HG03354 (cell line): Measurements from ENCODE around the gene PDE8B.
"Not testable (repeated sequence)": the region's sequence is repeated elsewhere in the genome, so short reads cannot be mapped to it uniquely, and the experiment has no call there.

ENCODE experiments used
- ATAC-seq: cut with Tn5 transposase; IDR thresholded peaks from one replicate; pipeline ENCODE4 v1.9.1; 2021; ENCODE audit warnings: mild to moderate bottlenecking; ENCODE audit not compliant: unreplicated experiment, poor library complexity, severe bottlenecking

The PDE8B gene

DNA sequence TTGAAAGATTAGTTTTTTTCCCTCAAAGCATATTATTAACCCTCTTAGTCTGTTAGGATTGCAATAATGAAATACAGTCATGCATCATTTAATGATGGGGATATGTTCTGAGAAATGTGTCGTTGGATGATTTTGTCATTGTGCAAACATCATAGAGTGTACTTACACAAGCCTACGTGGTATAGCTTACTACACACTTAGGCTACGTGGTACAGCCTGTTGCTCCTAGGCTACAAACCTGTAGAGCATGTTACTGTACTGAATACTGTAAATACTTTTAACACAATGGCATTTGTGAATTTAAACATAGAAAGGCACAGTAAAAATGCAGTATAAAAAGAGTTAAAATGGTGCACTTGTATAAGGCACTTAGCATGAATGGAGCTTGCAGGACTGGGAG lies 132.7 kb downstream of the PDE8B start:
- no peak for ATAC-seq

GRCh38 chr5:77347435-77348098 lies 137.1 kb downstream of the PDE8B start:
- ATAC-seq: no peak

DNA sequence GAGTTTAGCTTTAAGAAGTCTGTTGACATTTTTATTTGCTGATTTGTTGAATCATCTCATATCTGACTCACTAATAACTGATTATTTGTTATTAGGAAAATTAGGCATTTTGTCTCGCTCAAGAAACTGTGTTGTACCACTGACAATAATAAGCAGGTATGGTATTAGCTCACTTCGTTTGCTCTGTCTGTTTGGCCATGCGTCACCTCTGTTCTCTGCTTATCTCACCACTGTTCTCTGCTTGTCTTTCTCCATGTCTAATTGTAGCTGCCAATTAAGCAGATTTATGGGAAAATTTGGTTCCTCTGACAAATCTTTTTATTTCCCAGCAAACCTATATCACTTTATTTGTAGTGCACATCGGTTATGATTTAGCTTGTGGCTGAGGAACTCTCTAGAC lies 142.8 kb downstream of the PDE8B start:
- ATAC-seq: no peak

GRCh38 chr5:77354454-77354853 lies 144.0 kb downstream of the PDE8B start:
- ATAC-seq: no peak

GRCh38 chr5:77355080-77355479 lies 144.6 kb downstream of the PDE8B start:
- no peak for ATAC-seq

DNA sequence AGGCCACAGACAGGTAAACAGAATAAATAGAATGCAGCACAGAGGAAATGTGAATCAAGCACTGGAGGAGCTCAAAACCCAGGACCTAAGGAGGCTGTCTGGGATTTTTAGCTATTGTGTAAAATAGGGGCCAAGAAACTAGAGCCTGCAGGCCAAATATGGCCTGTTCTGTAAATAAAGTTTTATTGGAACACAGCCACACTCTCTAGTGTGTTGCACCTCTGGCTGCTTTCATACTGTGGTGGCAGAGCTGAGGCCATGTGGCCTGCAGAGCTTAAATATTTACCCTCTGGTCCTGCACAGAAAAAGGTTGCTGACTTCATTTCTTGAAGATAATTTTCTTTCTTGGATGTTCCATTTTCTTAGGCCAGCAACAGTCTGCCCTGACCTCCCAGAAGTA lies 145.3 kb downstream of the PDE8B start:
- no peak for ATAC-seq

DNA sequence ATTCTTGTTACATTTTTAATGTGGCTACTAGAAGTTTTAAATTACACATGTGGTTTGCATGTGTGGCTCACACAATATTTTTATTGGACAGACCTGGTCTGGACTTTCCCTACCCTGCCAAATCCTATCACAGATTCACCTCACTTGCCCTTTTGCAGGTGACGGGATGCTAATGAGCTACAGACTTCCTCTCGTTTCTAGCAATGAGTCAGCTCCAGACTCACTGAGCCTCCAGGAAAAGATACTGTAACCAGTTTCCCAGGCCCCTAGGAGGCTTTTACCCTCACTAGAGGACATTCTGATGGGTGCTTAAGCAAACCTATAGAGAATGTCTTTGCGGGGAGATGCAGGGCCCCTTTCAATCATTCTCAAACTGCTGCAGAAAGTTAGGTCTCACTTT lies 146.3 kb downstream of the PDE8B start:
- peak; percentile 93 for ATAC-seq

DNA sequence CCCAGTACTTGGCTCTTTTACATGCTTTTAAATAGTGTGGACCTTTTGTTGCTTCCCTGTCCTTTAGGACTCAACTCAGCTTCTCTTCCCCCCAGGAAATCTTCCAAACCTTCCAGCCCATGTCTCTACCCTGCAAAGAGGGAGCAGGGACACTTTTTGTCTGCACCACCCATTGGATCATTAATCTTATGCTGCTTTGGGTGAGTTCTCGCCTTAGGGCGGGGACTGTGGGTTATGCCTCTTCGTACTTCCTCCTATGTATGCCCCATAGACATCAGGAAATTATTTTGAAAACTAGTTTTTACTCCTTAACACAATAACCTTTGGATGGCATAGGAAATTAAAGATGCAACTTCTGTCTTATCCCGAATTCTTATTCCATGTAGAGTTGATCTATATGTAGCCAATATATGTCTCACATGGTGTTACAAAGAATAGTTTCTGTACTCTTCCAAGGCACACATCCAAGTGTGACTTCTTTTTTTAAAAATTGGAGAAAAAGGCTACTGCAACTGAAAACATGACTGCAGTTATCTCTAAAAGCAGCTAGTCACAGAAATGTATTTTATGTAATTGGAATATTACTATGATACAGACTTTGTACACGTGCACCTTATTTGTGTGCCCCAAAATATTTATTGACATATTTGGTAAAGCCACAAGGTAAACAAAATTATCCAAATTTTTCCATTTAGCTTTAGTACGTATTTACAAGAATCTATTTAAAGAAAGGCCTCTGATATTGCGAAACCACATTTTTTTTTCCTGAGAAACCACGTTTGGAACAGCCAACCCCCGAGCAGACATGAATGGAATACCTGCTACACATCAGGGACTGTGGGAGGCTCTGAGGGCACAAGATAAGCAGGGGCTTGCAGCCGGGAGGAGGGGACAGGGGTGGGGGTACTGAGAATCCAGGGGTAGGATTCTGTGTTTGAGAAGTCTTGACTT lies 148.1 kb downstream of the PDE8B start:
- no peak for ATAC-seq

GRCh38 chr5:77359231-77359630 lies 148.8 kb downstream of the PDE8B start:
- ATAC-seq: no peak

- no peak for ATAC-seq
Observed at GRCh38 chr5:77360381-77360780, 149.9 kb downstream of the PDE8B start.

- ATAC-seq: no peak
Observed at GRCh38 chr5:77360973-77361372, 150.5 kb downstream of the PDE8B start.

DNA sequence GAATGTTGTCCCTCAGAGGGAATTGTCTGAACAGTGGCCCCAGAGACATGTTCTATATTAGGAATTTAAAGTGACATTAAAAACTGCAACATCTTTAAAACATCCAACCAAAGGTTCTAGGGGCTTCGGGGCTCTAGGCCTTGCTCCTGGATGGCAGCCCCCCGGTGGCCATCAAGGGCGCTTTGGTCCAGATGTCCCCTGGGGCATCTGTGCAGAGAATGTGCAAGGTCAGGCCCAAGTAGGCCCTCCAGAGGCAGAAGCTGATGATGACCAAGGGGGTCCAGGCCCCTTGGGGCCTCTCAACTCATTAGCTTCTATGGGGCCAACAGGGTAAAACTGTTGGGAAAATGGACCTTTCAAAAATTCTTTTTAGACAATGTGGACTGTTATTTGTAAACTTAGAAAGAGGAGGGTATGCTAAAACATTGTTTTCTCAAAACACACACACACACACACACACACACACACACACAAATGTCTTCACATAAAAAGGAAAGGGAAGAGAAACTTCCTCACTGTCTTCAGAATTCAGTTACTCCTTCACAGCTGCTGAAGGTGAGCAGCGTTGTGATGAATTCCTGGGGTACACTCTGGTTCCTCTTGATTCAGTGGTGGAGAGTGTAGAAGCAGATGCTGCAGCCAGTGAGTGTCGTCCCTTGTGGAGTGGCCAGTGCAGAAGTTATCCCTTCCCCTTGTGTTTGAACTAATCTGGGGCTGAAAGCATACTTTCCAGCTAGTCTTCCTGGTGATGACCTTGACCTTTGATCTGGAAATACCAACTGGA lies 156.4 kb downstream of the PDE8B start:
- no peak for ATAC-seq

- no peak for ATAC-seq
Observed at GRCh38 chr5:77367741-77368140, 157.3 kb downstream of the PDE8B start.

GRCh38 chr5:77368367-77368766 lies 157.9 kb downstream of the PDE8B start:
- no peak for ATAC-seq

DNA sequence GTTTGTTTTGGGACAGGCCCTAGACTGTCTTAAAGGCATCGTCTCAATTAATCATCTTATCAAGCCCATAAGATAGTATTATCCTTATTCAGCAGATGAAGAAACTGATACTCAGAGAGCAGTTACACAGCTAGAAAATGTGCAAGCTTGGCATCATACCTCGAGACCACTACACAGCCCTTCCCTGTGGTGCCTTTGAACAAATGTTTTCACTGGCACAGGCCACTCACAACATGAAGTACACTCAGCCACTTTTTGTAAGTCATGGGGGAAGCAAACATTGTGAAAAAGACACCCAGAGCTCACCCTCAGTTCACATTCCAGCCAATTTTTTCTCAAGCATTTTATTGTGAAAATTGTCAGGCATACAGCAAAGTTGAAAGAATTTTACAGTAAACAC lies 159.1 kb downstream of the PDE8B start:
- ATAC-seq: no peak

DNA sequence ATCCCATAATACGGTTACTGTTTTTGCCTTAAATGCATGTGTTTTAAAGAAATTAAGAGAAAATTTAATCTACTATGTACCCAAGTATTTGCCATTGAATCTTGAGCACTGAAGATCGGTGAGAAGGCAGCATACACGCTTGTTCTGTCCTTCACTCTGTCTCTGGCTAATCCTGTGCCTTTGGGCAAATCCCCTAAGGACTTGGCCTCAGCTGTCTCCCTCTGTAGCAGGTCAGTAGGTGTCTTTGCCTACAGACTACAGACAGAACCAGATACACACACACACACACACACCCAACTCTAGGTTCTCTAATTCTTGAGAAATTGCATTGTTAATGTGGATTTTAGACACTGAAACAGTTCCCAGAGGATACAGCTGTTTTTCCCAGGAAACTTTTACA lies 164.2 kb downstream of the PDE8B start:
- ATAC-seq: no peak

DNA sequence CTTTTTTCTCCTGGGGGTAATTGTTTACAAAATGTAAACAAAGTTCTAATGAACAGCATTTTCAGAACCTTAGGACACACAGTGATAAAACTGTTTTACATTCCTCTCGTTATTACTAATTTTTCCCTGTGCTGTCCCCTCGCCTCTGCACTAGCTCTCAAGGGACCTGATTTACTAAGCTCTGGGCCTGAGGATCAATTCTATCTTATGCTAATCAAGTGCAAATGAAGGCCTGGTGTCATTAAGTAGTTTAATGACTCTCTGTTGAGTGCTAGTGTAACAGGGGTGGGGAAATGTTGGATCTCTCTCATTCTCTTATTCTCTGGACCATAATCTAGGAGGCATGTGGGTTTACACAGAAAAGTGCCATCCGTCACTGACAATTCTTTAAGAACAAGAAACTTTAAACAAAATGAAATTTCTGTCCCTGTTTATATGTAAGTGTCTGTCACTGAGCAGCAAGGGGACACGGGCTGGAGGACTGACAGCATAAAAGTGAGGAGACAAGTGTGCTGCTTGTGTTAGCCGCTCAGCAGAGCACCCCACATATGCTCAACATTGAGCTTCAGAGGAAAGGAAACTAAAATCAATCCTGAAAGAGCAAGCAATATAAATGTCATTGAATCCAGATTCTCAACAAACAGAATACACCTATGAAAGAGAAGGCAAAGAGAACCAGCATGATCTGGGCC lies 166.3 kb downstream of the PDE8B start:
- no peak for ATAC-seq

DNA sequence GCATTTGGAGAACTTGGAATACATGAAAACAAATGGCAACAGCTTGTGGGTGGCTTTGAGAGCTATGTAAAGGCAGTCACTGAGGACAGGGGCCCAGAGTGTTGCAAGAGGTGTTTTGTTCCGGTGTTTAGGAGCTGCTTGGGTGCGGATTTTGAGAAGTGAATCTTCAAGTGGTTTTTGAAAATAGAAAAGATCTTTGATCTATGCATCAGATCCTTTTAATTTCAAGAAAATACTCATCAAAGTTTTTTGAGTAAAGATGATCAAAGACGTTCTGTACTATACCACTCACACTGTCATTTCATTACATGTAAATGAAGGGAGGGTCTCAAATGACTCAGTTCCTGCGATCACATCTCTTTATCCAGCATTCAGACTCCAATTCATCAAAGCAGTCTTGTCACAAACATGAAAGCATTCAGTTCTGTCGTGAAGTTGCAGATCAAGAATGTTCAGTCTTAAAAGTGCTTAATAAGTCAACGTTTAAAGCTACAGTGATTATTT lies 169.1 kb downstream of the PDE8B start:
- ATAC-seq: peak; percentile 82

- ATAC-seq: no peak
Observed at GRCh38 chr5:77380636-77381035, 170.2 kb downstream of the PDE8B start.

DNA sequence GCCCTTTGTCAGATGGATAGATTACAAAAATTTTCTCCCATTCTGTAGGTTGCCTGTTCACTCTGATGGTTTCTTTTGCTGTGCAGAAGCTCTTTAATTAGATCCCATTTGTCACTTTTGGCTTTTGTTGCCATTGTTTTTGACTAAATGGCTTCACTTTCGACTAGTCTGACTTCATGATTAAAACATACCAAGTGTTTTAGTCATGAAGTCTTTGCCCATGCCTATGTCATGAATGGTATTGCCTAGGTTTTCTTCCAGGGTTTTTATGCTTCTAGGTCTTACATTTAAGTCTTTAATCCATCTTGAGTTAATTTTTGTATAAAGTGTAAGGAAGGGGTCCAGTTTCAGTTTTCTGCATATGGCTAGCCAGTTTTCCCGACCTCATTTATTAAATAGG lies 172.9 kb downstream of the PDE8B start:
- not testable (repeated sequence) for ATAC-seq
